Measurements from ENCODE around the gene TSTD1. TPM values are rescaled to one million over a fixed set of nuclear protein-coding genes. Genes with fewer than 3 reads are reported as not detected.

The TSTD1 gene
- total and polyA plus RNA-seq, 2 of the 8 experiments (the other 6 are each of a cell fraction or from before 2014, with no cell fraction given), result 60.9 to 314 TPM

GRCh38 chr1:161059293-161059692, 20.5 kb upstream of the TSTD1 start (continued):
- TF ChIP-seq EP300 (IDR thresholded peaks at IDR 0.05; ENCODE audit: borderline replicate concordance in 1 of 2, low read depth in 2 of 2, low read length in 2 of 2) (no peak), EGR1 (IDR thresholded peaks at IDR 0.05; ENCODE audit: borderline replicate concordance, low read depth, low read length) (no peak), BRCA1 (IDR thresholded peaks at IDR 0.05; ENCODE audit: low read depth, low read length) (no peak), GABPA (IDR thresholded peaks at IDR 0.05; ENCODE audit: borderline replicate concordance, insufficient read depth, low read length) (no peak), KDM5A (IDR thresholded peaks at IDR 0.05; ENCODE audit: low read length) (no peak), SP4 (IDR thresholded peaks at IDR 0.05; ENCODE audit: low read length) (no peak), CHD2 (IDR thresholded peaks at IDR 0.05; ENCODE audit: low read length) (no peak), KDM1A (IDR thresholded peaks at IDR 0.05; ENCODE audit: borderline replicate concordance, low read length) (no peak), CBX5 (IDR thresholded peaks at IDR 0.05; ENCODE audit: low read depth, low read length) (no peak)

All from H1 (cell line).